Measurements from ENCODE around the gene TBC1D1. TPM values are rescaled to one million over a fixed set of nuclear protein-coding genes. Genes with fewer than 3 reads are reported as not detected.

TBC1D1 gene
- total RNA-seq, 1 donor from 2014 or later = 47.1 TPM

DNA sequence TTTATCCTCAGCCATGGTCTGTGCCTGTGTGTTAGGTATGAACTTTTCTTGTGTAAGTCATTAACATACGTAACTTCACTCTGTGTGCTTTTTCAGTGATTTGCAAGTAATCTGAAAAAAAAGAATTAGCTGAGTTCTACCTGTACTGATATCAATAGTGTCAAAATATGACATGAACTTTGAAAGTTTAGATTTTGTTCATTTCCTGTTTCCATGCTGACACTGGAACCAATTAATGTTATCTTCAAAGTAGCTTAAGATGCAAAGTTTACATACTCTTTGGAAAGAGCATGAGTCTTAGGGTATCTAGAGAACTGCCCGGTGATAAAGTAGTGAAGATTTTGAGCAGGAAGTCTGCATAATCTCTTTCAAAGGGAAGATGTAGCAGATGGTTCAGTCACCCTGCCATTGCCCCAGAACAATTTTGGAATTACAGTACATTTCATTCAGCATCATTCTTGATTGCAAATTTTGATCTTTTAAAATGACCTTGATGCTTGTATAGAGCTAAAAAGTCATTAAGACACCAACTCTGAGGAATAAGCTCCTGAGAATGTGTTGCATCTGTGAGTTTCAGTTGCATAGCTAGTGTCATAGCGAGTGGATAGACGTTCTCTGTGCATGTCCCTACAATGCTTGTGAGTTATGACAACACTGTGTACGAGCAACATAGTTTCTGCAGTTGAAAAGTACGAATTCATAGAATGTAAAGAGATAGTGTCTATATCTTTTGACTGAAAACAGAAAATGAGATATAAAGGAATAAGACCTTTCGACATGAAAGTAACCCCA lies 199.8 kb downstream of the TBC1D1 start:
- FAIRE-seq (no peak), DNase-seq (ENCODE audit: low read depth) (no peak)
- Histone ChIP-seq H3K36me3 (ENCODE audit: control insufficient read depth, insufficient read depth, low read length) (no peaks in the 10 kb centered on the region), H3K27me3 (ENCODE audit: control insufficient read depth, insufficient read depth, low read length) (no peaks in the 10 kb centered on the region), H3K4me3 (ENCODE audit: low read depth, low read length) (no peak overlapping the region)
- TF ChIP-seq CTCF (IDR thresholded peaks at IDR 0.05; ENCODE audit: insufficient read depth, low read length, severe bottlenecking) = no peak

DNA sequence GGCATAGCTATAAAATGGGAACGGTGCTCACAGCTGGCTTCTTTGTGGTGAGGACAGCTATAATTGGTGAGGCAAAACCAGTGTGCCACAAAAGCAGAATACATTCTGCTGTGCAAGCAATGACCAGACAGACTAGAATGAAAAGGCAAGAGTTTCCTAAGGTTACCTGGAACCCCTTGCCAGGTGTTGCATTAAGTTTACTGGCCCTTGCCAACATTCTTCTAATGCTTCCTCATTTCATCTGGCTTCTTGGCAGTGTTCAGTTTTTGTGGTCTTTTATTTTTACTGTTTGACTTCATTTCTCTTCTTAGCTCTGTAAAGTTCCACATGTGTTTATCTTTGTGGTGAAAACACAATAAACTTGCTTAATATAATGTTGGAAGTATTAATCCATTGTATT lies 200.8 kb downstream of the TBC1D1 start:
- DNase-seq (ENCODE audit: low read depth) (peak; percentile 37), FAIRE-seq (no peak)
- TF ChIP-seq CTCF (IDR thresholded peaks at IDR 0.05; ENCODE audit: insufficient read depth, low read length, severe bottlenecking) = no peak
- H3K4me3 ChIP-seq (ENCODE audit: low read depth, low read length) = no peak overlapping the region
- no peaks in the 10 kb centered on the region for H3K27me3 ChIP-seq (ENCODE audit: control insufficient read depth, insufficient read depth, low read length)
- no peaks in the 10 kb centered on the region for H3K36me3 ChIP-seq (ENCODE audit: control insufficient read depth, insufficient read depth, low read length)

DNA sequence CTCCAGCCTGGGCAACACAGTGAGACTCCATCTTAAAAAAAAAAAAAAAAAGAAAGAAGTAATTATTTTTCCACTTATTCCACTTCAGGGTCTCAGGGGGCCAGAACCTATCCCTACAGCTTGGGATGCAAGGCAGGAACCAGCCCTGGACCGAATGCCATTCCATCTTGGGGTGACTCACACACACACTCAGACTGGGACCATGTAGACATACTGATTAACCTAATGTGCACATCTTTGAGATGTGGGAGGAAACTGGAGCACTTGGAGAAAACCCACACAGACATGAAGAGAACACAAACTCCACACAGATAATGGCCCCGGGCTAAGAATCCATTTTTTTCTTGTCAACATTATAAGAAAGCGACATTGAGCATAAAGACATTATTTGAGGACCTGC lies 201.8 kb downstream of the TBC1D1 start:
- FAIRE-seq = no peak

GRCh38 chr4:38094419-38094818 lies 203.5 kb downstream of the TBC1D1 start:
- TF ChIP-seq CTCF (IDR thresholded peaks at IDR 0.05; ENCODE audit: insufficient read depth, low read length, severe bottlenecking) = no peak
- FAIRE-seq = no peak
- no peak overlapping the region for H3K4me3 ChIP-seq (ENCODE audit: low read depth, low read length)
- DNase-seq (ENCODE audit: low read depth) = no peak
- H3K36me3 ChIP-seq (ENCODE audit: control insufficient read depth, insufficient read depth, low read length) = no peaks in the 10 kb centered on the region
- no peaks in the 10 kb centered on the region for H3K27me3 ChIP-seq (ENCODE audit: control insufficient read depth, insufficient read depth, low read length)

More for the DNA sequence above, 201.8 kb downstream of the TBC1D1 start:
- no peaks in the 10 kb centered on the region for H3K36me3 ChIP-seq (ENCODE audit: control insufficient read depth, insufficient read depth, low read length)
- no peaks in the 10 kb centered on the region for H3K27me3 ChIP-seq (ENCODE audit: control insufficient read depth, insufficient read depth, low read length)
- no peak for TF ChIP-seq CTCF (IDR thresholded peaks at IDR 0.05; ENCODE audit: insufficient read depth, low read length, severe bottlenecking)
- no peak overlapping the region for H3K4me3 ChIP-seq (ENCODE audit: low read depth, low read length)
- DNase-seq (ENCODE audit: low read depth) = peak; percentile 52

DNA sequence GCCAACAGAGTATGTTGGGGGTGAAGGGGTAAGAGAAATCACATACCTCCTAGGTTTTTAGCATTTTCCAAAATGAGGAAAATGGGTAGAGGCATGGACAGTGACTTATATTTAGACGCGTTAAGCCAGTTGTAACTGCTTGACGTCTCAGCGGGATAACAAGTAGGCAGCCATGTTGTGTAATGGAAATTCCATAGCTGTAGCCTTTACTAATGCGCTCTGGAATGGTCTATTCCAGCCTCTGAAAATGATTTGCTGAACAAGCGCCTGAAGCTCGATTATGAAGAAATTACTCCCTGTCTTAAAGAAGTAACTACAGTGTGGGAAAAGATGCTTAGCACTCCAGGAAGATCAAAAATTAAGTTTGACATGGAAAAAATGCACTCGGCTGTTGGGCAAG lies 204.8 kb downstream of the TBC1D1 start:
- DNase-seq (ENCODE audit: low read depth) (no peak), FAIRE-seq (no peak)
- H3K36me3 ChIP-seq (ENCODE audit: control insufficient read depth, insufficient read depth, low read length) = no peaks in the 10 kb centered on the region
- no peaks in the 10 kb centered on the region for H3K27me3 ChIP-seq (ENCODE audit: control insufficient read depth, insufficient read depth, low read length)
- no peak overlapping the region for H3K4me3 ChIP-seq (ENCODE audit: low read depth, low read length)
- TF ChIP-seq CTCF (IDR thresholded peaks at IDR 0.05; ENCODE audit: insufficient read depth, low read length, severe bottlenecking) = no peak

GRCh38 chr4:38097818-38098217 lies 206.9 kb downstream of the TBC1D1 start:
- DNase-seq (ENCODE audit: low read depth) = no peak
- no peak overlapping the region for H3K4me3 ChIP-seq (ENCODE audit: low read depth, low read length)
- no peak for FAIRE-seq
- TF ChIP-seq CTCF (IDR thresholded peaks at IDR 0.05; ENCODE audit: insufficient read depth, low read length, severe bottlenecking) = no peak
- H3K27me3 ChIP-seq (ENCODE audit: control insufficient read depth, insufficient read depth, low read length) = no peaks in the 10 kb centered on the region
- H3K36me3 ChIP-seq (ENCODE audit: control insufficient read depth, insufficient read depth, low read length) = no peaks in the 10 kb centered on the region
